Prostate gland (tissue), 2 donors: ENCODE measurements around the gene FCER2.

Experiments
- POLR2AphosphoS5 ChIP-seq: sonication (generic); formaldehyde crosslinking; IDR thresholded peaks from one replicate; pipeline ENCODE4 v1.6.1; 2017; ENCODE audit warnings: antibody characterized with exemption
- TF ChIP-seq, protein P1 (sequence below), 4 experiments: fragments of 200-600 bp in 2 of 4; fragments of 450-650 bp in 2 of 4; sonication (generic) in 2 of 4; IDR thresholded peaks; 1 replicate in 3 of 4; 2 replicates in 1 of 4; pipeline ENCODE4 v1.5.1; 2016 to 2019; ENCODE audit warnings: antibody characterized with exemption in 4 of 4, mild to moderate bottlenecking in 2 of 4, moderate library complexity in 2 of 4

GRCh38 chr19:7715671-7716070, 13.7 kb upstream of the FCER2 start:
- TF ChIP-seq POLR2AphosphoS5: no peak
- TF ChIP-seq, protein P1, sequence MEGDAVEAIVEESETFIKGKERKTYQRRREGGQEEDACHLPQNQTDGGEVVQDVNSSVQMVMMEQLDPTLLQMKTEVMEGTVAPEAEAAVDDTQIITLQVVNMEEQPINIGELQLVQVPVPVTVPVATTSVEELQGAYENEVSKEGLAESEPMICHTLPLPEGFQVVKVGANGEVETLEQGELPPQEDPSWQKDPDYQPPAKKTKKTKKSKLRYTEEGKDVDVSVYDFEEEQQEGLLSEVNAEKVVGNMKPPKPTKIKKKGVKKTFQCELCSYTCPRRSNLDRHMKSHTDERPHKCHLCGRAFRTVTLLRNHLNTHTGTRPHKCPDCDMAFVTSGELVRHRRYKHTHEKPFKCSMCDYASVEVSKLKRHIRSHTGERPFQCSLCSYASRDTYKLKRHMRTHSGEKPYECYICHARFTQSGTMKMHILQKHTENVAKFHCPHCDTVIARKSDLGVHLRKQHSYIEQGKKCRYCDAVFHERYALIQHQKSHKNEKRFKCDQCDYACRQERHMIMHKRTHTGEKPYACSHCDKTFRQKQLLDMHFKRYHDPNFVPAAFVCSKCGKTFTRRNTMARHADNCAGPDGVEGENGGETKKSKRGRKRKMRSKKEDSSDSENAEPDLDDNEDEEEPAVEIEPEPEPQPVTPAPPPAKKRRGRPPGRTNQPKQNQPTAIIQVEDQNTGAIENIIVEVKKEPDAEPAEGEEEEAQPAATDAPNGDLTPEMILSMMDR (IDR thresholded peaks at IDR 0.05): no peak
